ENCODE results near the gene ANO9.

The ANO9 gene

GRCh38 chr11:441418-442274 is at the start of gene ANO9:
TSS of gene ANO9 (minus strand) at chr11:442011. CDS start at chr11:441926, 85 bp downstream.
- no peak for TF ChIP-seq CTCF (IDR thresholded peaks at IDR 0.05; ENCODE audit: low read depth, low read length)
- H3K4me3 ChIP-seq (ENCODE audit: low read depth, low read length) = no peak within 1 kb of the TSS

- H3K4me3 ChIP-seq (ENCODE audit: low read depth, low read length) = no peak overlapping the region
- TF ChIP-seq CTCF (IDR thresholded peaks at IDR 0.05; ENCODE audit: low read depth, low read length) = no peak
Measured at GRCh38 chr11:491358-491757, 49.5 kb upstream of the ANO9 start.

- no peak overlapping the region for H3K4me3 ChIP-seq (ENCODE audit: low read depth, low read length)
- no peak for TF ChIP-seq CTCF (IDR thresholded peaks at IDR 0.05; ENCODE audit: low read depth, low read length)
Measured at GRCh38 chr11:490930-491260, 49.1 kb upstream of the ANO9 start.

GRCh38 chr11:490186-490929 is 48.5 kb upstream of the ANO9 start:
- no peak for TF ChIP-seq CTCF (IDR thresholded peaks at IDR 0.05; ENCODE audit: low read depth, low read length)
- H3K4me3 ChIP-seq (ENCODE audit: low read depth, low read length) = no peak overlapping the region

GRCh38 chr11:489610-490185 is 47.9 kb upstream of the ANO9 start:
- no peak overlapping the region for H3K4me3 ChIP-seq (ENCODE audit: low read depth, low read length)
- TF ChIP-seq CTCF (IDR thresholded peaks at IDR 0.05; ENCODE audit: low read depth, low read length) = no peak

GRCh38 chr11:488992-489391 is 47.2 kb upstream of the ANO9 start:
- H3K4me3 ChIP-seq (ENCODE audit: low read depth, low read length) = no peak overlapping the region
- TF ChIP-seq CTCF (IDR thresholded peaks at IDR 0.05; ENCODE audit: low read depth, low read length) = no peak

GRCh38 chr11:488579-488978 is 46.8 kb upstream of the ANO9 start:
- H3K4me3 ChIP-seq (ENCODE audit: low read depth, low read length) = no peak overlapping the region
- no peak for TF ChIP-seq CTCF (IDR thresholded peaks at IDR 0.05; ENCODE audit: low read depth, low read length)

All from WI38 (cell line).